ENCODE measurements around the gene DDC. TPM values are rescaled to one million over a fixed set of nuclear protein-coding genes. Genes with fewer than 3 reads are reported as not detected.

The DDC gene, protein sequence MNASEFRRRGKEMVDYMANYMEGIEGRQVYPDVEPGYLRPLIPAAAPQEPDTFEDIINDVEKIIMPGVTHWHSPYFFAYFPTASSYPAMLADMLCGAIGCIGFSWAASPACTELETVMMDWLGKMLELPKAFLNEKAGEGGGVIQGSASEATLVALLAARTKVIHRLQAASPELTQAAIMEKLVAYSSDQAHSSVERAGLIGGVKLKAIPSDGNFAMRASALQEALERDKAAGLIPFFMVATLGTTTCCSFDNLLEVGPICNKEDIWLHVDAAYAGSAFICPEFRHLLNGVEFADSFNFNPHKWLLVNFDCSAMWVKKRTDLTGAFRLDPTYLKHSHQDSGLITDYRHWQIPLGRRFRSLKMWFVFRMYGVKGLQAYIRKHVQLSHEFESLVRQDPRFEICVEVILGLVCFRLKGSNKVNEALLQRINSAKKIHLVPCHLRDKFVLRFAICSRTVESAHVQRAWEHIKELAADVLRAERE
- 75.9 and 87.0 TPM in 2 replicates for total RNA-seq (2022)
- percentile 79 among the genes with signal in this experiment for Bru-seq, nascent RNA
- BruChase-seq, experiment 1, labeled RNA remaining after a 2-hour chase: percentile 71 among the genes with signal in this experiment
- BruChase-seq, experiment 2, labeled RNA remaining after a 6-hour chase: percentile 81 among the genes with signal in this experiment
- long read RNA-seq, transcript DDC-207 (15 exons, 2,041 nt): major isoform, 82 of 199 reads
- long read RNA-seq, partial matches to known transcripts: 13 of 199 reads
- long read RNA-seq, other reads (novel, unspliced or antisense): 104 of 199 reads

DNA sequence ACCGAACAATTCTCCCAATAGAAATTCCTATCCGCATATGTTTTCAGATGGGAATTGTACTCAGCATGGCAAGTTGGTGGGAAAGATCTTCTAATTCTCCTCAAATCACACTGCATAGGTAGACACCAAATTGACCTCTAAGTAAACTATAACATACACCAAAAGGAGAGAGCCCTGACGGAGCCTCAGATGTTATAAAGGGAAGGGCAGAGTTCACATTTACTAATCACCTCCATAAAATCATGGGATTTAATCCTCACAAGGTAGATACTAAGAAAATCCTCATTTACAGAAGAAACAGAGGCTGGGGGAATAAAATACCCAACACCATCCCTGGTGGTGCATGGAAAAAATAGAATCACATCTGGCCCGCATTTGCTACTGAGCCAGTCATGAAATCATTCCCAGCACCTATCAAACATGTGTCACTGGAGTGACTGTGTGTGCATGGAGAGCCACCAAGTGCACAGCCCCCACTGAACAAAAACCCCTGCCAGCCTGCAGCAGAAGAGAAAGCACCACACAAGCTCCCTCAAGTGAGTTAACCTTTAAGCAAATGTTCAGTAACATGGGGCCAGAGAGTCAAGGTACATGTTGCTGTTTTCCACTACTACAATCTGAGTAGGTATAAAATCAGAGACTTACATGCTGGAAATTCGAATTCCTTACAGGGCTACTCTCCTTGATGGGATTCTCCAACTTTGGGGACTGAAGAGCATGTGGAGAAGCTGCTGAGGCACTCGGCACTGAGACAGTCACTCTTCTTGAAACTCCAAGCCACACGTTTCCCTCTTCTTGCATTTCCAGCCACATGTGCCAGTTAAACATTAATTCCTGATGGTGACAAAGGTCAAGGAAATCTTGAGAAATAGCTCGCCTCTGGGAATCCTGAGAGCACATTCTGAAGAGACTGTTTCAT lies at the start of gene DDC:
DDC (minus strand) TSS at position 766 of the 919 bp plus-strand sequence. CDS start 21,320 bp downstream, outside the sequence.
- Histone ChIP-seq H3K4me1 (peaks cover 15% of the 10 kb centered on the region), H3K36me3 (ENCODE audit: control insufficient read depth, insufficient read depth, low read length) (no peaks in the 10 kb centered on the region), H3K27me3 (replicated peaks; ENCODE audit: control insufficient read depth, insufficient read depth, low read length) (no peaks in the 10 kb centered on the region), H3K9me3 (no peaks in the 10 kb centered on the region), H3K4me3 (ENCODE audit: low read depth, low read length) (peak within 1 kb of the TSS; percentile 58)
- TF ChIP-seq, protein P1, sequence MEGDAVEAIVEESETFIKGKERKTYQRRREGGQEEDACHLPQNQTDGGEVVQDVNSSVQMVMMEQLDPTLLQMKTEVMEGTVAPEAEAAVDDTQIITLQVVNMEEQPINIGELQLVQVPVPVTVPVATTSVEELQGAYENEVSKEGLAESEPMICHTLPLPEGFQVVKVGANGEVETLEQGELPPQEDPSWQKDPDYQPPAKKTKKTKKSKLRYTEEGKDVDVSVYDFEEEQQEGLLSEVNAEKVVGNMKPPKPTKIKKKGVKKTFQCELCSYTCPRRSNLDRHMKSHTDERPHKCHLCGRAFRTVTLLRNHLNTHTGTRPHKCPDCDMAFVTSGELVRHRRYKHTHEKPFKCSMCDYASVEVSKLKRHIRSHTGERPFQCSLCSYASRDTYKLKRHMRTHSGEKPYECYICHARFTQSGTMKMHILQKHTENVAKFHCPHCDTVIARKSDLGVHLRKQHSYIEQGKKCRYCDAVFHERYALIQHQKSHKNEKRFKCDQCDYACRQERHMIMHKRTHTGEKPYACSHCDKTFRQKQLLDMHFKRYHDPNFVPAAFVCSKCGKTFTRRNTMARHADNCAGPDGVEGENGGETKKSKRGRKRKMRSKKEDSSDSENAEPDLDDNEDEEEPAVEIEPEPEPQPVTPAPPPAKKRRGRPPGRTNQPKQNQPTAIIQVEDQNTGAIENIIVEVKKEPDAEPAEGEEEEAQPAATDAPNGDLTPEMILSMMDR (IDR thresholded peaks at IDR 0.05; ENCODE audit: insufficient read depth in 1 of 2, low read depth in 1 of 2, low read length in 1 of 2, severe bottlenecking in 1 of 2, unreplicated experiment in 1 of 2): no peak
- TSS peak; percentile 71 for BruUV-seq (replicated peaks)
- Mint-ChIP-seq H3K27ac (ENCODE audit: unreplicated experiment) (peak within 1 kb of the TSS; percentile 94), H3K36me3 (ENCODE audit: insufficient read depth, unreplicated experiment) (peaks cover 19% of the 10 kb centered on the region), H3K4me3 (ENCODE audit: unreplicated experiment) (peak within 1 kb of the TSS; percentile 92), H3K27me3 (ENCODE audit: insufficient read depth, unreplicated experiment) (no peaks in the 10 kb centered on the region), H3K4me1 (ENCODE audit: low read depth, unreplicated experiment) (peaks cover 30% of the 10 kb centered on the region), H3K9me3 (ENCODE audit: unreplicated experiment) (no peaks in the 10 kb centered on the region)
- peak; percentile 67 to 81 for DNase-seq
- POLR2A ChIA-PET: interaction anchor here (0.6 to 2.0 kb wide), 8 partner anchors 8 to 115 kb away, joined by 3 to 9 read pairs (median 4); partner anchors contain the start of gene FIGNL1
- intact Hi-C loops (cut with micrococcal nuclease; ENCODE audit: unreplicated experiment): loop anchor here (1.0 to 10.0 kb wide), 5 partner anchors 9 to 1040 kb away; no protein-coding TSS in a partner anchor
- CTCF ChIA-PET: interaction anchor here (0.6 to 1.4 kb wide), 6 partner anchors 9 to 97 kb away, joined by 3 to 4 read pairs (median 3); no protein-coding TSS in a partner anchor

DNA sequence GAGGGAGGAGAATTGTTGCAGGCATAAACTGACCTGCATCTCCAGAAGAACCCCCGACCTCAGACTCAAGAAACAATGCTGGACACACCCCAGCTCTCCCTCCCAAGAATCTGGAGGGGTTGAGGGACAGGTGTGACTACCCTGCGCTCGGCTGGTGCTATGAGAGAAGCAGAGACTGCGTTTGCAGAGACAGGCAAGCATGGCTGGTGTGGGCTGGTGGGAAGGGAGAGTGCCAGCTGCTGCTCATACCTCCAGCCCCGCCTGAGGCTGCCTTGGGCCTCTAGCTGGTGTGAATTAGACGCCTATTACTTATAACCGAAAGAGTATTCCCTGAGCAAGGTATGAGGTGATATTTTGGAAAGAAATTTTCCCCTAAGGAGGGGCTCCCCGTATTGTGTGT lies 48.3 kb upstream of the DDC start:
- no TSS peak for BruUV-seq (replicated peaks)
- POLR2A ChIA-PET: no interaction called here
- Mint-ChIP-seq H3K9me3 (ENCODE audit: unreplicated experiment) (no peaks in the 10 kb centered on the region), H3K27ac (ENCODE audit: unreplicated experiment) (no peak overlapping the region), H3K27me3 (ENCODE audit: insufficient read depth, unreplicated experiment) (no peaks in the 10 kb centered on the region), H3K36me3 (ENCODE audit: insufficient read depth, unreplicated experiment) (peaks cover 32% of the 10 kb centered on the region), H3K4me3 (ENCODE audit: unreplicated experiment) (no peak overlapping the region), H3K4me1 (ENCODE audit: low read depth, unreplicated experiment) (peaks cover 13% of the 10 kb centered on the region)
- DNase-seq: no peak
- intact Hi-C loops (cut with micrococcal nuclease; ENCODE audit: unreplicated experiment): no loop called here
- Histone ChIP-seq H3K4me3 (ENCODE audit: low read depth, low read length) (no peak overlapping the region), H3K27me3 (replicated peaks; ENCODE audit: control insufficient read depth, insufficient read depth, low read length) (no peaks in the 10 kb centered on the region), H3K36me3 (ENCODE audit: control insufficient read depth, insufficient read depth, low read length) (peaks cover 3% of the 10 kb centered on the region; the same call in 1 of the 2 replicates), H3K9me3 (no peaks in the 10 kb centered on the region), H3K4me1 (peaks cover 9% of the 10 kb centered on the region)
- CTCF ChIA-PET: no interaction called here
- TF ChIP-seq, protein P1 (IDR thresholded peaks at IDR 0.05; ENCODE audit: insufficient read depth in 1 of 2, low read depth in 1 of 2, low read length in 1 of 2, severe bottlenecking in 1 of 2, unreplicated experiment in 1 of 2): no peak

Data from Caco-2 (cell line).